GM18868 (cell line): ENCODE results near the gene LAMP5.

ENCODE experiments used
- ATAC-seq: cut with Tn5 transposase; IDR thresholded peaks from one replicate; pipeline ENCODE4 v1.9.1; 2021; ENCODE audit warnings: mild to moderate bottlenecking, moderate library complexity; ENCODE audit not compliant: unreplicated experiment

Gene LAMP5

GRCh38 chr20:9514461-9515213, at the start of gene LAMP5:
LAMP5 (plus strand) TSS chr20:9514590; CDS start chr20:9514853, 263 bp downstream.
- ATAC-seq: no peak

DNA sequence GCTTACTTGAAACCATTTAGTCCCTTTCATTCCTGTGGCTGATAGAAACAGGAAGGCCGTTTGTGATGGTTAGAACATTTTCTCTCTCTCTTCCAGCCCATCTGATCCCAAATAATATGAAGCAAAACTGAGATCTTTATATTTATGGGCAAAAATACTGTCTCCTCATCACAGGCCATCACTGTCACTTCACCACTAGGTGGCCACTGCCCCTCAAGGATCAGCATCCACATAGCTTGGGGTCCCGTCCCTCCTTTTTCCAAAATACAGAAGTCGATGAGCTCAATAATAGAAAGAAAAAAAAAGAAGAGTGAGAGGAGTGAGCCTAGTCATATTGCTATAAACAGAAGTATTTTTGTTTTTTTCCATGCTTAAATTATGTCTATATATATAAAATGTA, 46.4 kb upstream of the LAMP5 start:
- peak; percentile 53 for ATAC-seq

DNA sequence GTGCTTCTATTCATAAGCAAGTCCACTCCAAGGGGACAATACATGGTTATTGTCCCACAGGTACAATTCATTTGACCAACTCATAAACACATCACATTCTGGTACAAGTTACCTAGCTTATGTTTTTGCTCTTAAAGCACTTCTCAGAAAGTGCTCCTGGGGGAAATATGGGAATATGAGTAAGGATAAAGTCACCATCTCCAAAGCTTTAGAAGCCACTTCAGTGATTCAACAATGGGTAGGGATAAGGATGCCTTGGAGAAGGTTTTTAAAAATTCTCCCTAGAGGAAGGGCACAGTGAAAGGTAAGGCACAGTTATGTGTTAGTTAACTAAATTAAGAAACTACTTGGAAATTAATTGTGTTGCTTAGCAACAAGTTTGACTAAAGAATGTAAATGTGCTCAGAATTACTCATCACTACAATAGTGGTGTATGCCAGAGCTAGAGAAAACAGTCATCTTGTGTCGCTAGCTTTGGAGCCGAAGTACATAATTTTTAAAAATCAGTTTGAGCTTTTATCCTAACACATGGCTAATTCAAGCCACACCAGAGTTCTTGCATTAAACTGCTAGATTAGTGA, 39.5 kb upstream of the LAMP5 start:
- ATAC-seq: no peak

DNA sequence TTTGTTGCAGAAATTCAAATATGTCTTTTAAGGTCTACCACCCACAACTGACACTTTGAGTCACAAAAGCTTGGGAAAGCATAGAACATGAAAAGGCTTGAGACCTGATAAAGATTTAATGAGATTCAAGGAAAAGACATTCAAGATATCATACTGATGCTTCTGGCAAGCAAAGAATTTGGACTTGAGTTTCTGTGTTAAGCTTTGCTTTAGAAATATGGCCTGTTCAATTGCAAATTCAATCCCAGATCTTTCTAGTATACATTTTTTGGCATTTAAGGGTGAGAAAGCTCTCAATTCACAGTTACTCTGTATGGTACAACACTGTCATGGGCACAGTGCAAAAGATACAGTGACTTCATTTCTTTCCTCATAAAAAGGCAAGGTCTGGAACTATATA, 38.9 kb upstream of the LAMP5 start:
- no peak for ATAC-seq

DNA sequence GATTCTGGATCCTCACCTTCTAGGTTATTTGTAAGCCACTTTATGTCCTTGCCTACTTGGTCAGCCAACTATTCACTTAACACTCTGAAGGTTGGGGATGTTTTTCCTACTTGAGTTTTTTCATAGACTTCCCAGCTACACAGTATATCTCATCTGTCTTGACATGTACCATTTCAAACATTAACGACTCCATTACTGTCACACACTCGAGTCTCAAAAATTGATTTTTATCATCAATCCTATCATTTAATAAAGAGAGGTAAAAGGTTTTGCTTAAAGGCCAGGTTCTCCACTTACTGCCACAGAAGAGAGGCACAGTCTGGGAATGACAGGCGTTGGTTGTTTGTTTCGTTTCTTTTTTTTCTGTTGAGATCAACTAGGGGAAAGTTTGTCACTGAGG, 38.2 kb upstream of the LAMP5 start:
- ATAC-seq: no peak

DNA sequence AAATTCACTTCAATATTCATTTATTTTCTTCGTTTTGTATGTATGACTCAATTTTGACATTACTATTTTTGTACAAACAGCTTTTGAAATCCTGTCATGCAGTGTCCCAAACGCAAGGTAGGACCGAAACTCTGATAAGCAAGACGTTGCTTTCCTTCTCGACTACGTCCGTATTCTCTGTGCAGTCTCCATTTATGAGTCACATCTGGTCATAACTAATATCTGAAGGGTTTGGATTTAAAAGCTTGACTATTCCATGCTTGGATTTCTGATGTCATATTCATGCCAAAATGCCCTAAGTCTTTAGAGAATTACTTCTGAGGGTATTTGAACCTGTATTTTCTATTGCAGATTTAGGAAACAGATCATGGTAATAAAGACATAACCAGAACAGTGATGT, 37.8 kb upstream of the LAMP5 start:
- ATAC-seq: no peak

DNA sequence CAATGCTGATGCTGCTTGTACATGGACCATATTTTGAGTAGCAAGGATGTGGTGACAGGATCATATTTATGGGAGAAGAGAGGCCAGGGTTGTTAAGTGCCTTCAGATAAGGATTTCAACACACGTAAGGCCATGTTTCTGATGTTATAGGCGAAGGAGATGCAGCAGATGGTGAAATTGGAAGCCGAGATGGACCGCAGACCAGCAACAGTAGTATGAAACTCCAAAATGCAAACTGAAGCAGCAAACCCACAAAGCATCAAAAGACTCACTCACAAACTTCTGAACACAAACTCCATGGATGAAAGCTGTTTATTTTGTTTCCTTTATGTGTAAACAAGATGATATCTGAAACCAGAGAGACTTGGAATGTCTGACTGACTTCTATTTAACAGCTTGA, 35.6 kb upstream of the LAMP5 start:
- ATAC-seq: no peak

DNA sequence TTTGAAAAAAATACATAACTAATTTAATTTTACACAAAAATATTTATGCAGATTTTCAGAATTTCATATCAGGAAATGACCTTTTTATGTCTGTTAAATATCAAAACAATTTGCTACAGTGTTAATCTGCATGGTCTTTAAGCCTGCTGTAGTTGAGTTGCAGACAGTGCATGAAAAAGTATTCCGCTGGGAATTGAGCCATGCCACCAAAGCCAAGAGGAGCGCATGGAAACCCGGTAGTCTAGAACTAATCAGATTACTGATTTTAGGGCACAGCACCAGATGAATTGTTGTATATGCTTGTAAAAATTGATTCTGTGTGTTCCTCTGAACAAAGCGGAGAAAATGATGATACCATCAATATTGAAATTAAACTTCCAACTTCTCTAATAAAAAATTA, 34.3 kb upstream of the LAMP5 start:
- ATAC-seq: no peak

DNA sequence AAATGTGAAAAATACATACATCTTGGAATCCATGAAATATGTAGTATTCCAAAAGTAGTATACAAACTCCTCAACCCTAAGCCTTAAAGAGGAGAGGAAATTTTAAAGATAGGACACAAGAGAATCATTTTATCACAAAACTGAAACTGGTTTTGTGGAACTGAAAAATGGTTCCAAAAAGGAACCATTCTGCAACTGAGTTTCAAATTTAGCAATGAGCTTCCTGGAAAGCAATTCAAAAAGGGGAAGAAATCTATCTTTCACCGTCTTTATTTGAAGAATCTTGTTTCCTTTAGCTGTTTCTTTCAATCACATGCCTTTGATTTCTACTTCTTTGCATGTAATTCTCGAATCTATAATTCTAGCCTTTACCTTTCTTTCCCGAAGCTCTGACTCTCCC, 32.2 kb upstream of the LAMP5 start:
- no peak for ATAC-seq

GRCh38 chr20:9483131-9483530, 31.3 kb upstream of the LAMP5 start:
- ATAC-seq: no peak

- no peak for ATAC-seq
These were observed 28.6 kb upstream of the LAMP5 start for GRCh38 chr20:9485614-9486340.

DNA sequence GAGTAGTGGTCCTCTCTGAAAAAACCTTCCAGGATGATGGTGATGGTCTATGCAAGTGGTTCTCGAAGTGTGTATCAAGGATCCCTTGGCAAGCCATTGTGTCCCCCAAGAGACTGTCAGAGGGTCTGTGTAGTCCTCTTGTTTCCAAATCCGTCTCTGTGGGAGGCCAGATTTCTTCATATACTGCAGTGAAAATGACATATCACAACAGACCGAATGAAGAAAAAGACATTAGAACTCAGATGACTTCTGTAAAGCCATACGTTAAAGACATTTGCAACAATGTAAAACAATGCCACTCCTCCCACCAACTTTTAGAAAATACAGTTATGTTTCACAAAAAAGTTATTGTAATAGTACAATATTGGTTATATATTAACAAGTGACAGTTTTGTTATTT, 27.2 kb upstream of the LAMP5 start:
- no peak for ATAC-seq

- ATAC-seq: no peak
These were observed 26.3 kb upstream of the LAMP5 start for GRCh38 chr20:9488063-9488462.

DNA sequence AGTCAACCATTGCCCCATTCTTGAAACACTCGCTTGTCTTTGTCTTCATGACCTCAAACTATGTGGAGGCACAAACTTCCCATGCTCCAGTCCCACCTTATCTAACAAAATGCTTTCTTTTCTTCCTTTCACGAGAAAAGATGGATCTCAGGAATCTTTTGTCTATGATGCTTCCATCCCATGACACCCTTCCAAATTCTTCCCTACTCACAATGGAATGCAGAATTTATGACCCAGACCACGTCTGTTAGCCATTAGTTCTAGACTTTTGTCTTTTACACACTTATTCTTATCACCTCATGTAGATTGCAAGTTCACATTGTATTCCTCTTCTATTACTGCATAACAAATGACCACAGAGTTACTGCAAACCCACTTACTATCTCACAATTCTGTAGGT, 24.2 kb upstream of the LAMP5 start:
- no peak for ATAC-seq

DNA sequence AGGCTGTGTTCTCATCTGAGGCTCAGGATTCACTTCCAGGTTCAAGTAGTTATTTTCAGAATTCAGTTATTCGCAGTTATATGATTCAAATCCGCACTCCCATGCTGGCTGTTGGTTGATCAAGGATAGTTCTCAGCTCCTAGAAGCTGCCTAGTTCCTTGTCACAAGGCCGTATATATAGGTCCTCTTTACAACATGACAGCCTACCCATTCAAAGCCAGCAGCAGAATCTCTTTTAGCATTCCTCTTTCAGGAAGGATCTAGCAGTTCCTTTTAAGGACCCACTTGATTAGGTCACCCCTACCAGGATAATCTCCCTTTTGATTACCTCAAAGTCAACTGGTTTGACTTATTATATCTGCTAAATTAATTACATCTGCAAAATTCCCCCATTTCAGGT, 23.8 kb upstream of the LAMP5 start:
- ATAC-seq: no peak

DNA sequence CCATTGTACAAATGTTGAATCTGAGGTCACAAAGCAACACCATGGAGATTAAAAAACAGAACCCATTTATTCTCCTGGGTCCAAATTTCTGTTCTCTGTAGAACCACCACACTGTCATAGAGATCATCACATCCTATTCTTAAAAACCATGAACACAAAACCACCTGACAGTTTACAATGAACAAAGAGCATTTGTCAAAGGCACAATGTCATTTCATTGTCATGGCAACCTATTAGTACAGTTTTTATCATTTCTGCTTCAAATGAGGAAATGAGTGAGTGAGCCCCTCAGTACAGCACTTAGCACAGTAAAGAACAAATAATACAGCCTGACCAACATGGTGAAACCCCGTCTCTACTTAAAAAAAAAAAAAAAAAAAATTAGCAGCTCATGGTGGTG, 23.1 kb upstream of the LAMP5 start:
- no peak for ATAC-seq

- no peak for ATAC-seq
These were observed 22.3 kb upstream of the LAMP5 start for GRCh38 chr20:9492067-9492466.

GRCh38 chr20:9493803-9494202, 20.6 kb upstream of the LAMP5 start:
- ATAC-seq: no peak

DNA sequence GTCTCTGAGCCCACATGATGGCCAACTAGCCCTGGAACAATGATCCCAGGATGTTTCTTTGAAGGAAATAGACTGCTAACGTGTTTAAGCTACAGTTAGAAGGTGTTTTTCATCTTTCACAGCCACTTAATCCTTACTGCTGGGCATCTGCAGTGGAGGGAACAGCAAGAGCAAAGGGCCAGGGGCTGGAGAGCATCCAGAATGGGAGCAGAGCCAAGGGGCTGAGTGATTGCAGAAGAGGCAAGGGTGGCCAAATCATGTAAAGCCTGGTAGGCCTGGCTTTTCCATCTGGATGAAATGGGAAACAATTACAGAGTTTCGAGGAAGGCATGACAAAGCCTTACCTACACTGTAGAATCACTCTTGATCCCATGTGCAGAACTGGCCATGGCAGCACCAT, 18.7 kb upstream of the LAMP5 start:
- ATAC-seq: no peak

DNA sequence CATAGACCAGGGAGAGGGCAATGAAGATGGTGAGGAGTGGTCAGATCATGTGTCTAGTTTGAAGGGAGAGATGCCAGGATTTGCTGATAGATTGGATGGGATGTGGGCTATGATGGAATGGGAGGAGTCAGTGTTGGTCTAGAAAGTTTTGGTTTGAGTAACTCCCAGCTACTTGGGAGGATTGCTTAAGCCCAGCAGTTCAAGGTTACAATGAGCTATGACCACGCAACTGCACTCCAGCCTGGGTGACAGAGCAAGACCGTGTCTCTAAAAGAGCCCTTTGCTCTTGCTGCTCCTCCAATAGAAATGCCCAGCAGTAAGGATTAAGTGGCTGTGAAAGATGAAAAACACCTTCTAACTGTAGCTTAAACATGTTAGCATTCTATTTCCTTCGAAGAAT, 18.2 kb upstream of the LAMP5 start:
- ATAC-seq: no peak

DNA sequence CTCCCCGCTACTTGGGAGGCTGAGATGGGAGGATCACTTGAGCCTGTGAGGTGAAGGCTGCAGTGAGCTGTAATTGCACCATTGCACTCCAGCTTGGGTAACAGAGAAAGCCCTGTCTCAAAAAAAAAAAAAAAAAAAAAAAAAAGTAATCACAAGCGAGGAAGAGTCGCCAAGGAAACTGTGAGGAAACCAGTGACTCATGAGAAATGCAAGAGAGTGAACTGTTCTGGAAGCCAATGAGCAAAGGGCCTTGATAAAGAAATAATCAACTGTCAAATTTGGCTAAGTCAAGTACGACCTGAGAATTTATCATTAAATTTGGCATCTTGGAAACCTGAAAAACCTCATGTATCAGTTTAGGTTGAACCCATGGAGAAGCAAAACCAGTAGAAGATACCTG, 16.1 kb upstream of the LAMP5 start:
- no peak for ATAC-seq
